GM18861 (cell line): ENCODE measurements around the gene MCL1.
A peak's percentile ranks its signal among the peaks of the same experiment; 100 is the strongest.
"Not testable (repeated sequence)": the region's sequence is repeated elsewhere in the genome, so short reads cannot be mapped to it uniquely, and the experiment has no call there.

ENCODE experiments used
- ATAC-seq: cut with Tn5 transposase; IDR thresholded peaks from one replicate; pipeline ENCODE4 v1.9.1; 2021; ENCODE audit not compliant: unreplicated experiment

Gene MCL1

DNA sequence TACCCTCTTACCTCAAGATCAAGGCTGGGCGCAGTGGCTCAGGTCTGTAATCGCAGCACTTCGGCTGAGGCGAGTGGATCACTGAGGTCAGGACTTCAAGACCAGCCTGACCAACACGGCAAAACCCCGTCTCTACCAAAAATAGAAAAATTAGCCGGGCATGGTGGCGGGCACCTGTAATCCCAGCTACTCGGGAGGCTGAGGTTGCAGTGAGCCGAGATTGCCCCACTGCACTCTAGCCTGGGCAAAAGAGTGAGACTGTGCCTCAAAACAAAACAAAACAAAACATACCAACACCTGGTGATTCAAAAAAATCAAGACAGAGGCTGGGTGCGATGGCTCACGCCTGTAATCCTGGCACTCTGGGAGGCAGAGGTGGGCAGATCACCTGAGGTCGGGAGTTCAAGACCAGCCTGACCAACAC, 5.8 kb downstream of the MCL1 start:
- not testable (repeated sequence) for ATAC-seq

- no peak for ATAC-seq
Measured at GRCh38 chr1:150572918-150573647, 6.3 kb downstream of the MCL1 start.

GRCh38 chr1:150568594-150568966, 10.8 kb downstream of the MCL1 start:
- ATAC-seq = no peak

GRCh38 chr1:150567717-150568593, 11.5 kb downstream of the MCL1 start:
- ATAC-seq = peak; percentile 2

DNA sequence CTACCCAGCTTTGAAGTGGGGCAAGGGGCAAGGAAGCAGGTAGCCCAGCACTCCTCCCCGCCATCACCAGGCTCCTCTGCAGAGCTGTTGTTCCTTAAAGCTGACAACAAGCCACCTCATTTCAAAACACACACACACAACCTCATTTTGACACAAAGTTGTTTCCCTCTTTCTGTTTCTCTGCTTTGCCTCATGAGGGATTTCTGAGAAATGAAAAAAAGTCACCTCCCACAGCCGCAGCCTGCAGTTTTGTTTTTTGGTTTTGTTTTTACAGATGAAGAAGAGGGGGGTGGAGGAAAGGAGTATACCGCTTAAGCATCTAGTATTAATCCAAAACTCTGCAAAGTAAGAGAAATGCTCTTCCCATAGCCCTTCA, 12.1 kb downstream of the MCL1 start:
- ATAC-seq = peak; percentile 32

DNA sequence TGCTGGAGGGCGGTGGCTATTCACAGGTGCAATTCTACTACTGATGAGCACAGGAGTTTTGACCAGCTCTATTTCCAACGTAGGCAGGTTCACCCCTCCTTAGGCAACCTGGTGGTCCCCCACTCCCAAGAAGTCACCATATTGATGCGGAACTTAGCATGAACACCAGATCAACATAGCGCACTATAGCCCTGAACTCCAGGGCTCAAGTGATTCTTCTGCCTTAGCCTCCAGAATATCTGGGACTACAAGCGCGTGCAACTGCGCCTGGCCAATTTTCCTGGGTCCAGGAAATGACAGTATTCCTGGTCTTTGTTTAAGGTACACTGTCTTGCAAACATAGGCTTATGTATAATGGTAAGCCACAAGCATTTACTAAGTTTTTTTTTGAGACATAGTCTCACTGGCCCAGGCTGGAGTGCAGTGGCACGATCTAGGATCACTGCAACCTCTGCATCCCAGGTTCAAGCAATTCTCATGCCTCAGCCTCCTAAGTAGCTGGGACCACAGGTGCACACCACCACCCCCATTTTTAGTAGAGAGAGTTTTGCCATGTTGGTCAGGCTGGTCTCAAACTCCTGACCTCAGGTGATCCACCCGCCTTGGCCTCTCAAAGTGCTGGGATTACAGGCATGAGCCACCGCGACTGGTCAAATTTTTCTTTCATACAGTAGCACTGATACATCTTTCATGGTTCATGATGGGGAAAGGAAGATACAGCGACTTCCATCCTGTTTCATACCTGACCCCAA, 12.6 kb downstream of the MCL1 start:
- ATAC-seq = no peak

GRCh38 chr1:150565240-150565991, 14.0 kb downstream of the MCL1 start:
- ATAC-seq = not testable (repeated sequence)

GRCh38 chr1:150564051-150564991, 15.1 kb downstream of the MCL1 start:
- no peak for ATAC-seq

DNA sequence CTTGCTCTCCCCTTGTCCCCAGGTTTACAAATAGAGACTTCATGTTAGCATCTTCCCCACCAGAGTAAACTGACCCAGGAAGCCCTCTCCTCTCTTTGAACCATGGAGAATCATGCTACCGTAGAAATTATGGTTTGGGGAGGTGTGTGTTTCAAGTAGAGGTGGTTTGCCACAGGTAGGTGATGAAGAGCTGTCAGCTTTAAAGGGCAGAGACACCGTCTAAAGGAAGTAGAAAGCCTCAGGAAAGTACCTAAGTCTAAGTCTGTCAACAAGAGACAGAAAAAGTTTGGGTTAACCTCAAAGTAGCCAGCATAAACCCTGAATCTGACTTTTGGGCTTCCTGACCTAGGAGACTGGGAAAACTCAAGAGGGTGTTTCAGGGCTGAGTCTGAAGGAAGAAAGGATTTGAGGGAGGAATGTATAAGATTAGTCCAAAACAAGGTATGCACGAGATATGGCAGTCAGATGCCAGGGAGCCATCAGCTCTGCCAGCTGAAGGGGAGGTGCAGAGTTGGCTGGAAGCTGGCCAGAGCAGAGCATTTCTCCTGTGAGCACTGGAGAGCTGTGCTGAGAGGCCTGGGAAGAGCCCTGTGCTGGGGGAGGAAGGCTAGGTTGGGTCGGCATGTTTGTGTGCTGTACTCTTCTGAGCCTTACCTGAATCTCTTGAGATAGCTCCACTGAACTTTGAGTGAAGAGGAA, 15.9 kb downstream of the MCL1 start:
- ATAC-seq = peak; percentile 21

- peak; percentile 27 for ATAC-seq
Measured at GRCh38 chr1:150562446-150563339, 16.7 kb downstream of the MCL1 start.

- peak; percentile 20 for ATAC-seq
Measured at GRCh38 chr1:150561974-150562445, 17.4 kb downstream of the MCL1 start.

- no peak for ATAC-seq
Measured at GRCh38 chr1:150561254-150561973, 18.0 kb downstream of the MCL1 start.

GRCh38 chr1:150560576-150561253, 18.7 kb downstream of the MCL1 start:
- ATAC-seq = peak; percentile 26

- no peak for ATAC-seq
Measured at GRCh38 chr1:150560011-150560438, 19.4 kb downstream of the MCL1 start.

- ATAC-seq = no peak
Measured at GRCh38 chr1:150559656-150560010, 19.8 kb downstream of the MCL1 start.

DNA sequence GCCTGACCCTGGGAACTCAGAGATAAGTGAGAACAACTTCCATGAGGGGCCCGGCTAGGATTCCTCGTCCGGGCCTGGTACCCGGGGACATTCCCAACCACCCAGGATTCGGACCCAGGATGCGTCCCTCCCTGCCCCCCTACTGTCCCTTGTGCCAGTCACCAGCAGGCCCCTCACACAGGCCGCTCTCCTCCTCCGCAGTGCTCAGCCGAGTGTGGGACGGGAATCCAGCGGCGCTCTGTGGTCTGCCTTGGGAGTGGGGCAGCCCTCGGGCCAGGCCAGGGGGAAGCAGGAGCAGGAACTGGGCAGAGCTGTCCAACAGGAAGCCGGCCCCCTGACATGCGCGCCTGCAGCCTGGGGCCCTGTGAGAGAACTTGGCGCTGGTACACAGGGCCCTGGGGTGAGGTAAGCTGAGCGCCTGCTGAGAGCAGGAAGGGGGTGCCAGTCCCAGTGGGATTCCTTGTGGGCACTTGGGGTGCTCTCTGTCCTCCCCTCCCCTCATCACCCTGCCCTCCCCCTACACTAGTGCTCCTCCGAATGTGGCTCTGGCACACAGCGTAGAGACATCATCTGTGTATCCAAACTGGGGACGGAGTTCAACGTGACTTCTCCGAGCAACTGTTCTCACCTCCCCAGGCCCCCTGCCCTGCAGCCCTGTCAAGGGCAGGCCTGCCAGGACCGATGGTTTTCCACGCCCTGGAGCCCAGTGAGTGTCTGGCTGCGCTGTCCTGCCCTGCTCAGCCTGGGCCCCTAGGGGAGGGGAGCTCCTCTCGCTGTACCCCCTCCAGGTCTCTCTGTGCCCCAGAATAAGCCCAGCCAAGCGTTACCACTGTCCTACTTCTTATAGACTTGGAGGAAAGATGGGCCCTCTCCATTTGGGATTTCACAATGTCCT, 20.4 kb downstream of the MCL1 start:
- ATAC-seq = no peak
